HG02870 (cell line): ENCODE results near the gene COQ7.
A peak's percentile ranks its signal among the peaks of the same experiment; 100 is the strongest.

ENCODE experiments used
- ATAC-seq: cut with Tn5 transposase; IDR thresholded peaks from one replicate; pipeline ENCODE4 v1.9.1; 2021; ENCODE audit warnings: mild to moderate bottlenecking, moderate library complexity; ENCODE audit not compliant: unreplicated experiment

COQ7 gene

DNA sequence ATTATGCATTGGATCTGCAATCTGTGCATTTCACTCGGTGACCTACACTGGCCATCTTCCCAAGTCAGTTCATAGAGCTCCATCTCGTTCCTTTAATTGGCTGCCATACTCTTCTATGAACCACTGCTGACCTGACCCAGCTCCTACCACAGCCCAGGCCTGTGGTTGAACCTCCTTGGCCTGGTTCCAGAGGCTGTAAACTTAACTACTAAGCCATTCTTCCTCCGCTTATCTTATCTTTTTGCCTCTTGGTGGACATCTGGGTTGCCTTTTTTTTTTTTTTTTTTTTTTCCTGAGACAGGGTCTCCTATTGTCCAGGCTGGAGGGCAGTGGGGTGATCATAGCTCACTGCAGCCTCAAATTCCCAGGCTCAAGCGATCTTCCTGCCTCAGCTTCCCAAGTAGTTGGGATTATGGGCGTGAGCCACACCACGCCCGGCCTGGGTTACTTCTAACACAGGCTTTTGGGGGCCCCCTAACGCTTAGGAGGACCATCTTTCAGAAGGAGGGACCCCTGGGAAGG lies 18.3 kb downstream of the COQ7 start:
- ATAC-seq, result no peak

DNA sequence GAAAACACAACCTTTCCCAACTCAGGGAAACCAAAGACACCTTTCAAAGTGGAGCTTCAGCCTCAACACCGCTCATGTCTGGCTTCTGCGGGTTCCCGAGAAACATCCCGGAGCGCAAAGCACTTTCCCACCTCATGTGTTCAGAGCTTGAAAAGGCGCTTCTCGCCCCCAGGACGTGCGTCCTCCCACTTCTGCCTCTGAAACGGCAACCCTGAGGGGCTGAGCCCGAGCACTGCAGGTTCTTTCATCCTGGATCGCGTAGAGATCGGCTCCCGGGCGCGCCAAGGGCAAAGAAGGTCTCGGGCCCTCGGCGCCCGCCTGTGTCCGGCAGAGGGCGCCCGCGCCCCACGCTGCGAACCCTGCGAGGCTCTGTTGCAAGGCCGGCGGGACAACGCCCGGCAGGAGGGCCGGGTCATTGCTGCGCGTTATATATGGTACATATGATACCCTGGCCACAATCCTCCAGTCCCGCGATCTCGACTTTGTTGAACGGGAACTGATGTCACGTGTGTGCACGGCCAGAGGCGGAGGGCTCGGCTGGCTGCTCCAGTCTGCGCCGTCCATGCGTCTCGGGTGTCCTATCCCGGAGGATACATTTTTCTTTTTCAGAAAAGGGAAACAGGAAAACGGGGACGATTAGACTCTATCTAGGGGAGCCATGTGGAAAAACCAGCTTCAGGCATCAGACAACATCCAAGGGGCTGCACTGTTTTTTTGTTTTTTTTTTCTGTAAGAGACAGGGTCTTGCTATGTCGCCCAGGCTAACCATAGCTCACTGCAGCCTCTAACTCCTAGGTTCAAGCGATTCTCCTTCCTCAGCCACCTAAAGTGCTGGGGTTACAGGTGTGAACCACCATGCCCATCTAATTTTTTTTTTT lies 19.1 kb downstream of the COQ7 start:
- peak; percentile 55 for ATAC-seq

DNA sequence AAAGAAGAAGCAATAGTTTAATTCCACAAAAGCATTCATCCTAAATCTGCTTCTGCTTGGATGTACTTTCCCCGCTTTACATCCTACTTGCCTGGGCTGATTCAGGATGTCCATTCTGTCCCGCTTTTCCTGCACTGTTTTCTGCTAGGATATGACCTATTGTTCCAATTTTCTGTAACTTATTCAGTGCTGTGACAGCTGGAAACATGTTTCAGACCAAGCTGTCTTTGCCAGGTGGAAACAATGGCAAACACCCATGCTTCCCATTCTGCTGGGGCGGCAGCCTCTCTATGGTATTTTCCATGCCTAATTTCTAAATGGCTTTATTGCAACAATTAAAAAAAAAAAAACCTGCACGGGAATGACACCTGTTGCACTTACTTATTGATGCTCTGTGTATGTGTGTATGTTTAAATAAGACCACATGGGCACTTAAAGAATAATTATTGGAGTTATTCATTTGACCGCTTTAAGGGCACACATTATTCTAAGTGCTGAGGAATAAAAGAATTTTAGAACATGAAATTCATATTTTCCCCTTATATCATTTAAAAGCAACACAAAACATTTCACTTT lies 21.0 kb downstream of the COQ7 start:
- no peak for ATAC-seq

DNA sequence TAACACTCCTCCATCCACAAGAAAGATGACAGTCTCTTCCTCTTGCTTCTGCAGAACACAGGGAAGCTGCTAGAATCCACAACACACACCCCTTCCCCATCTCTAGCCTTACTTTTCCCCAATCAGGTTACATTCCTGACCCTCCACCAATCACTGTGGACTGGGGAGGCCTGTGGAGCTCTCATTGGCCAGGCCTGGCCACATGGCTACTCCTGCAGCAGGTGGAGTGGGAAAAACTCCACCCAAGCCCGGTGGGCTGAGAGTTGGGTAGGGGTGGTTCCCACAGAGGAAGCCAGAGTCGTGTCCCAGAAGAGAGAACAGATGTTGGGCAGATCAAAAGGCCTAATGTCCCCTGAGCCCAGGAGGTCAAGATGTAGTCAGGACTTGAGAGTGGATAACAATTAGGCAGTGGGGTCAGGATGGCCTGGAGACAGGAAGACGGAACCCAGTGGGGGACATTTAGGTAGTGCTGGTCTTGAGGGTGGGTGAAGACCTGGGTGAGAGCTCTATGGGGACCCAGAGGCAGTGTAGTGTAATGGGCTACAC lies 22.1 kb downstream of the COQ7 start:
- no peak for ATAC-seq

DNA sequence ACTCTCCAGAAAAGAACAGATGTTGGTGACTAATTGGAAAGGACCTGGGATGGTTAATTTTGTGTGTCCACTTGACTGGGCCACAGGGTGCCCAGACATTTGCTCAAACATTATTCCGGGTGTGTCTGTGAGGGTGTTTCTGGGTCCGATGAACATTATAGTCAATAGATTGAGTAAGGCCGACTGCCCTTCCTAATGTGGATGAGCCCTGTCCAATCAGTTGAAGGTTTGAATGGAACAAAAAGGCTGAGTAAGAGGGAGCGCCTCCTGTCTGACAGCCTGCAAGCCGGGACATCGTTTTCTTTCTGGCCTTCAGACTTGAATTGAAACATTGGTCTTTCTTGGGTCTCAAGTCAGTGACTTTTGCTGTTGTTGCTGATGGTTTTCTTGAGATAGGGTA lies 23.5 kb downstream of the COQ7 start:
- no peak for ATAC-seq

DNA sequence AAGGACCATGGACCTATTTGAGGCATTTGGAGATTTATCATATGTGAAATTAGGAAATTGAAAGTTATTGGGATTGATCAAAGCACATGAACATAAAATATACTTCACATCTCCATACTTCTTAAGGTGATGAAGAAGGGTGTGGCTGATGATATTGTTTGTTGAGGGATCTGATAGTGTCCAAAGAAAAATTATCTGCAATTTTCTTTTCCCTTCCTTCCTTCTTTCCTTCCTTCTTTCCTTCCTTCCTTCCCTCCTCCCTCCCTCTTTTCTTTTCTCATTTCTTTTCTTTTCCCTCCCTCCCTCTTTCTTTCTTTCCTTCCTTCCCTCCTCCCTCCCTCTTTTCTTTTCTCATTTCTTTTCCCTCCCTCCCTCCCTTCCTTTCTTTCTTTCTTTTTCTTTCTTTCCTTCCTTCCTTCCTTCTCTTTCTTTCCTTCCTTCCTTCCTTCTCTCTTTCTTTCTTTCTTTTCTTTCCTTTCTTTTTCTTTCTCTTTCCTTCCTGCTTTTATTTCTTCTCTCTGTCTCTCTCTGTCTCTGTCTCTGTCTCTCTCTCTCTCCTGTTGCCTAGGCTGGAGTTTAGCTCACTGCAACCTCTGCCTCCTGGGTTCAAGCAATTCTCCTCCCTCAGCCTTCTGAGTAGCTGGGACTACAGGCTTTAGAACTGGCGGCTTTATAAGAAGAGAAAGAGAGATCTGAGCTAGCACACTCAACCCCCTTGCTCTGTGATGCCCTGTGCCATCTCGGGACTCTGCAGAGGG lies 25.4 kb downstream of the COQ7 start:
- ATAC-seq, result no peak

DNA sequence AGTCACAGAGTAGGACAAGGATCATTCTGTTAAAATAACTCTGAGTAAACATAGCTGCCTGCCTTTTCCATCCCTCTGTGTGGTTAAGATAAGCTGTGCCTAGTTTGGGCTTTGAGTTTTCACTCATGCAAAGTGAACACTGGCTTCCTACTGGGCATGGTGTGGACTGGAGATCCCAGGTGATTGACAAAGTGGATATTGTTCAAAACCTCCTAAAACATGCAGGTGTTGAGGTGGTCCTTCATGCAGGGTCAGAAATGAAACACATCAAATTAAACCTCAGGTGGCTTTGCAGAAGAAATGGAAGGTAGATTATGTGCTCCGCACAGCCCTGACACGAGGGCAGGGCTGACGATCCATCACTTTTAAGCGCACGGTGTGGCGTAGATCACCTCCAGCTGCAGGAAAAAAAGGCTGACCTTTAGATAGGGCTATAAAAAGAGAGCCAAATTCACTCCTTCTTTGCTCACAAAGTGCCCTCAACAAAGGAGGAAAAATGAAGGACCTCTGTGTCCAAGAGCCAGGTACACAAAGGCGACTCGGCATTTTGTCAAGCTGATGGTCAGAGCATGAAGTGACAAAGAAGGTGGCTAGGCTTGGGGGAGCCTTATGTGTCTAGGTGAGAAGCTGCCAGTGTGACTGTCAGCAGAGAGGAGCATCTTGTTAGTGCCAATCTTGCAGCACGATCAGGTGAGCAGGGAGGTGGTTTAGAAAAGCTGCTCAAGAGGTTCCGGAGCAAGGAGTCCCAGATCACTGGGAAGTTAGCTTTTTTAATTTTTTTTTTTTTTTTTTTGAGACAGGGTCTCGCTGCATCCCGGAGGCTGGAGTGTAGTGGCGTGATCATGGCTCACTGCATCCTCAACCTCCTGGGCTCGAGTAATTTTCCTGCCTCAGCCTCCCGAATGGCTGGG lies 26.5 kb downstream of the COQ7 start:
- no peak for ATAC-seq

DNA sequence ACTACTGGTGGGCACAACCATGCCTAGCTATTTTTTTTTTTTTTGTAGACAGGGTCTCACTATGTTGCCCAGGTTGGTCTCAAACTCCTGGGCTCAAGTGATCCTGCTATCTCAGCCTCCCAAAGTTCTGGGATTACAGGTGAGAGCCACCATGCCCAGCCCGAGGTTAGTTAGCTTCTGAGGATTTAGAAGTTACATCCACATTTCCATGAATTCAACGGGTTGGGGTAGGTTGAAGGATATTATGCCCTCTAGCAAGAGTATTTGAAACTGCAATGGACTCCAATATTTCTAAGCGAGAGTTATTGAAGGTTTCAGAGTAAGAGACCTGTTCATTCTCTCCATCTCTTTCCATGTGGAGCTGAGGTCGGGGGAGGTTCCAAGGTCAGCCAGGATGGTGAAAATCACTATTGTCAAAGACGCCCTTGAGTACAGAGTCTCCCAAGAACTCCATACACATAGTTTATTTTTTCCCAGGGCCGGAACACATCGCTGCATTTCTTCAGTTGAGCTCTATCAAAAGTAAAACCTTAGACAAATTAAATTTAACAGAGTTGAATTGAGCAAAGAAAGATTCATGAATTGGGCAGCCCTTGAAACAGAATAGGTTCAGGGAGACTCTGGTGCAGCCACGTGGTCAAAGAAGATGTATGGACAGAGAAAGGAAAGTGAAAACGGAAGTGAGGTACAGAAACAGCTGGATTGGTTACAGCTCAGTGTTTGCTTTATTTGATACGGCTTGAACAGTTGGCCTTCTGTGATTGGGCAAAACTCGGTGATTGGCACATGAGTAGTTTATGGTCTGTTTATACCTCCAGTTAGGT lies 27.3 kb downstream of the COQ7 start:
- no peak for ATAC-seq

DNA sequence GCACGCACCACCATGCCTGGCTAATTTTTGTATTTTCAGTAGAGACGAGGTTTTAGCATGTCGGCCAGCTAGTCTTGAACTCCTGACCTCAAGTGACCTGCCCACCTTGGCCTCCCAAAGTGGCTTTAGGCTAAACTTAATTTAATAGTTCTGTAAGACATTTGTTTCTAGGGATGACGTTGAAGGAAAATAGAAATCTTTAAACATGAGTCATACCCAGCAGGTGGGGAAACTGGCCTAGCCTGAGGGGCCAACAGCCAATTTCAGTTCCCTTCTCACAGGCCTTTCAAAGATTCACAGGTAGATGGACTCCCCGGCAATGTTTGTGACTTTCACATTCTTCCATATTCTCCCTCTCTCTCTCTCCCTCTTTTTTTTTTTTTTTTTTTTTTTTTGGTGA lies 28.2 kb downstream of the COQ7 start:
- no peak for ATAC-seq

DNA sequence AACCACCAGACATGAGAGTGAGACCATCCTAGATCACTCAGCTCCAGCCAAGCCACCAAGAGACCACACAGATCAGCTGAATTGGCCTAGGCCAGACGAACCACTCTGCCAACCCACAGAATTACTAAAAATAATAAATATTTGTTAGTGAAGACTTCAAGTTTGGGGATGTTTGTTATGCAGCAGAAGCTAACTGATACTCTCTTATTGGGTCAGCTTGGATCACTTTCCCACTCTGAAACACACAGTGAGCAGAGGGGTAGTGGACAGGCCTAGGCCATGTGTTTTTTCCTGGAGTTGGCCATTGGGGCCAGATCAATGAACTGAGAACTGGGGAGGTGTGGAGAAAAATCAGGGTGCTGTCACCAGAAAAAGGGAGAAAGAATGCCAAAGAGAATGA lies 30.8 kb downstream of the COQ7 start:
- no peak for ATAC-seq

DNA sequence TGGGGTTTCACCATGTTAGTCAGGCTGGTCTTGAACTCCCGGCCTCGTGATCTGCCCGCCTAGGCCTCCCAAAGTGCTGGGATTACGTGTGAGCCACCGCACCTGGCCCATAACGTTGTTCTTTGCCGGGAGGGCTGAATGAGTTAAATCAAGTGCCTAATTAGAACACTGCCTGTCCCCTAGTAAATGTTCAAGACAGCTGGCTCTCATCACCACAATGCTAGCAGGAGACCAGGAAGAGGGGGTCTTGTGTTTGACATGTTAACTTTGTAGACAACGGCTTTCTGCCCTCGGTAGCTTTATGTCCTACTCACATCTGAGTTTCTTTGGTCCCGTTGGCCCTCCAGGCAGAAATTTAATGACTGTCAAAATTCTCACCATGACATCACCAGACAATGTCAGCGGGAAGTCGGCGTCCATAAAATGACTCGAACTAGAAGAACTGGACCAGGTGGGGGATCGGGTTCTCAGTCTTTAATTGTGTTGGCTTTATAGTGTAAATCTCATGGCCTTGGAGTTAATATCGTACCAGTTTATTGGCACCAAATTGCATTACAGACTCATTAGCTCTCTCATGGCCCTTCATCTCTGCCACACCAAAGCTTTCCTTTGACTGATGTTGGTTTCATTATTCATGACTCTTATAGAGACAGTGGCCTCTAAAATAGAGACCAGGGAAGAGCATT lies 34.9 kb downstream of the COQ7 start:
- no peak for ATAC-seq

DNA sequence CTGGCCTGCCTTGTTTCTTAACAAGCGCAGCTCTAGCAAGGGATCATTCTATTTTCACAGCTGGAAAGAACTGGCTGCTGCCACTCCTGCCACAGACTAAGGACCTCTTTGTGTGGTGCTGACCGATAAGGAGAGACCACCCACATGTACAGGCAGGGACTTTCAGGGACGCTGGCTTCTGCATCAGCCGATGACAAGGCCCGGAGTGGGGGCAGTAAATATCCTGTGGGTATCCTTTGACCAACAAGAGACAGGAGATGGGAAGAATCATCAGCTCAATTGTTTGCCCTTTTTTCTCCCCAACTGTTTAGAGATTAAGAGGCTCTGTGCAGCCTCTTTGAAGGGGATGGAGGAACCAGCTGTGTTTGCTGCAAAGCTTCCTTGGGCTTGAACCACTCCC lies 37.2 kb downstream of the COQ7 start:
- no peak for ATAC-seq

DNA sequence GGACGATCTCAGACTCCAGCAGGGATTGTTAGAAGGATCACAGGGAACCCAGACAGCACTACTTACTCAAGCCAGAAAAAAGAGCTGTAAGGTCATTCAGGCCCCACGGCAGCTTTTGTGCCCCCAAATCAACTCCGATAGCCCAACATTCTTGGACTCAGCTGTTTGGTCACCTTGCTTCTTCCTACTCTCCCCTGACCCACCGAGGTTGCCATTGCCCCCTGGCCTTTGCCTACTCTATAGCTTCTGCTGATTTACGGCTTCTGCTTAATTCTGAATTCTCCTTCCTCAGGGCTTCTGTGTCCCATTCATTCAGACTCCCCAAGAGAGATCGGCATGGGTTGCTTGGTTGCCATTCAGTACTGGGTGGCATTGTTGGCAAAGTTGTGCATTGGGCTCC lies 37.7 kb downstream of the COQ7 start:
- no peak for ATAC-seq

DNA sequence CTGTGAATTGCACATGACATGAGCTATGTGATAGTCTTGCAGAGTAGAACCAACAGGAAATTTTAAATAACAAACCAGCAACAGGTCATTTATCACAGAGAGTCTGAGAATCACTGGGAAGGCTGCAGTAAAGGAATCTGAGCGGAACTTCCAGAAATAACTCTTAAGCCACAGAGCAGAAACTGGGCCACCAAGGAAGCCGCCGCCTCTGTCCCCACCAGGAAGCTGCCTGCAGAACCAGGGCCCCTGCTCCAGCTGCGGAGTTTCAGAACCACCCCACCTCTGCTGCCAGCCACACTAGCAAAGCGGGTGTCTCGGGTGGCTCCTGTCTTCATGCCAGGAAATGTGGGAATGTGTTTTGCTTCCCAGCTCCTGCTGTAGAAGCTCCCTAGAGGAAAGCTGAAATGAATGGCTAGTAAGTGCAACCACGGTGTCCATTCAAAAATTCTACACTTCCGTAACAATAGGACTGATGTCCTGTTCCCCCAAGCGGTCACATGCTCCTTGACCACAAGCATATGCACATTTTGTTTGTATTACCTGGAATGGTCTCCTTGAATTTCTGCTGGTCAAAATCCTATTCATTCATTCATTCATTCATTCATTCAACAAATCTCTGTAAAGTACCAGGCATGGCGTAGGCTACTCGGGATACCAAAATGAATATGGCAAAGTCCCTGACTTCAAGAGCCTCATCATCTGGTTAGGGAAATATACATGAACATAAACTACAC lies 38.6 kb downstream of the COQ7 start:
- no peak for ATAC-seq

DNA sequence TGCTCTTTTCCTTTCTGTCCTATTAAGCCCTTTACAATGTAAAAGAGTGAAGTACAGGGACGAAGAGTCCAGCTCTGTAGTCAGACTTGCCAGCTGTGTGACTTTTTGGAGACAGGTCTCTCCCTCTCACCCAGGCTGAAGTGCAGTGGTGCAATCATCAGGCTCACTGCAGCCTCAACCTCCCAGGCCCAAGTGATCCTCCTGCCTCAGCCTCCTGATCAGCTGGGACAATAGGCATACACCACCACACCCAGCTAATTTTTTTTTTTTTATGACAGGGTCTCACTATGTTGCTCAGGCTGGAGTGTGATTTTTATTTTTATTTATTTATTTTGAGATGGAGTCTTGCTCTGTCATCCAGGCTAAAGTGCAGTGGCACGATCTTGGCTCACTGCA lies 39.2 kb downstream of the COQ7 start:
- no peak for ATAC-seq

DNA sequence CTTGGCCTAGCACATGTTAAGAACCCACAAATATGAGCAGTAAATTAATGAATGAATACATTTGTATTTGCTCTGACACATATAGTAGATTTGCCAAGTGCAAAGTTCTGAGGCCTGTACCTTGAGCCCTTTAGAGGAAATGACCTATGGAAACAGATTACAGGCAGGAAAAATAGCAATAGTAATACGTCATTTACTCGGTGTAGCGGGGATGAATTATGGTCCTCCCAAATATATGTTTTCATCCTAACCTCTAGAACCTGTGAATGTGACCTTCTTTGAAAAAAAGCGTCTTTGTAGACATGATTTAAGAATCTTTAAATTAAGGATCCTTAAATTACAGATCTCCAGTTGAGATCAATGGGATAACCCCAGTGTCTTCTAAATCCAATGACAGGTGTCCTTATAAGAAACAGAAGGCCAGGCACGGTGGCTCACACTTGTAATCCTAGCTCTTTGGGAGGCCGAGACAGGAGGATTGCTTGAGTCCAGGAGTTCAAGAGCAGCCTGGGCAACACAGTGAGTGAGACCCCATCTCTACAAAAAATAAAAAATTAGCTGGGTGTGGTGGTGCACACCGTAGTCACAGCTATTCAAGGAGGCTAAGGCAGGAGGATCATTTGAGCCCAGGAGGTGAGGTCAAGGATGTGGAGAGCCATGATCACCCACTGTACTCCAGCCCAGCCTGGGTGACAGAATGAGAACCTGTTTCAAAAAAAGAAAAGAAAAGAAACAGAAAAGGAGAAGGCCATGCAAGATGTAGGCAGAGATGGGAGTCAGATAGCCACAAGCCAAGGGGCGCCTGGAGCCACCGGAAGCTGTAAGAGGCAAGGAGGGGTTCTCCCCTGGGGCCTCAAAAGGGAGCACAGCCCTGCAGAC lies 41.2 kb downstream of the COQ7 start:
- ATAC-seq, result no peak

DNA sequence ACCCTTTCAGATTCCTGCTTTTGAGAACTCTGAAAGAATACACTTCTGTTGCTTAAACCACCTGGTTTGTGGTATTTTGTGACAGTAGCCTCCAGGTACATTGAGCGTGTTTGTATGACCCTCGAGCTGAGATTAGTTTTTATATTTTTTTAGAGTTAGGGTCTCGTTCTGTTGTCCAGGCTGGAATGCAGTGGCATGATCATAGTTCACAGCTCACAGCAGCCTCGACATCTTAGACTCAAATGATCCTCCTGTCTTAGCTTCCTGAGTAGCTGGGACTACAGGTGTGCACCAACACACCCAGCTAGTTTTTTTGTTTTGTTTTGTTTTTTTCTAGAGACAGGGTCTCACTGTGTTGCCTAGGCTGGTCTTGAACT lies 41.9 kb downstream of the COQ7 start:
- no peak for ATAC-seq
